NCI-H345 treated with DMSO at 0.1 percent for 48 hours (cell line): ENCODE results near the gene DUSP16.
"Not testable (repeated sequence)": the region's sequence is repeated elsewhere in the genome, so short reads cannot be mapped to it uniquely, and the experiment has no call there.

ENCODE experiments used
- DNase-seq: peaks from one replicate; lab custom pipeline; 2025; ENCODE audit not compliant: unreplicated experiment; lab: John Stamatoyannopoulos, UW

The DUSP16 gene

GRCh38 chr12:12583510-12584178 lies 21.0 kb upstream of the DUSP16 start:
- DNase-seq: no peak

- no peak for DNase-seq
These were observed 20.2 kb upstream of the DUSP16 start for GRCh38 chr12:12582895-12583303.

- DNase-seq: no peak
These were observed 19.7 kb upstream of the DUSP16 start for GRCh38 chr12:12582193-12582881.

- DNase-seq: not testable (repeated sequence)
These were observed 18.1 kb upstream of the DUSP16 start for GRCh38 chr12:12580716-12581115.

GRCh38 chr12:12577786-12578185 lies 15.1 kb upstream of the DUSP16 start:
- DNase-seq: no peak

- DNase-seq: no peak
These were observed 10.0 kb upstream of the DUSP16 start for GRCh38 chr12:12572659-12573058.

- not testable (repeated sequence) for DNase-seq
These were observed 3.3 kb upstream of the DUSP16 start for GRCh38 chr12:12565971-12566370.

GRCh38 chr12:12564911-12565310 lies 2.2 kb upstream of the DUSP16 start:
- DNase-seq: no peak

GRCh38 chr12:12563290-12563928 lies 746 bp upstream of the DUSP16 start:
- peak; percentile 24 for DNase-seq

GRCh38 chr12:12562016-12562483 lies 613 bp downstream of the DUSP16 start:
- no peak for DNase-seq

GRCh38 chr12:12561371-12562015 lies 1.2 kb downstream of the DUSP16 start:
- DNase-seq: peak; percentile 25

GRCh38 chr12:12560587-12561370 lies 1.9 kb downstream of the DUSP16 start:
- peak; percentile 24 for DNase-seq

- no peak for DNase-seq
These were observed 2.9 kb downstream of the DUSP16 start for GRCh38 chr12:12559719-12560296.

GRCh38 chr12:12558291-12558690 lies 4.4 kb downstream of the DUSP16 start:
- DNase-seq: no peak

GRCh38 chr12:12557733-12558132 lies 4.9 kb downstream of the DUSP16 start:
- no peak for DNase-seq

- no peak for DNase-seq
These were observed 7.0 kb downstream of the DUSP16 start for GRCh38 chr12:12555656-12556055.

- no peak for DNase-seq
These were observed 9.4 kb downstream of the DUSP16 start for GRCh38 chr12:12553208-12553785.

- no peak for DNase-seq
These were observed 11.5 kb downstream of the DUSP16 start for GRCh38 chr12:12551115-12551514.

- no peak for DNase-seq
These were observed 12.4 kb downstream of the DUSP16 start for GRCh38 chr12:12550277-12550676.

GRCh38 chr12:12549426-12549825 lies 13.2 kb downstream of the DUSP16 start:
- DNase-seq: no peak
